ENCODE measurements around the gene ST3GAL5.
A peak's percentile ranks its signal among the peaks of the same experiment; 100 is the strongest.
"Not testable (repeated sequence)": the region's sequence is repeated elsewhere in the genome, so short reads cannot be mapped to it uniquely, and the experiment has no call there.

Gene ST3GAL5

GRCh38 chr2:85829394-85829793 lies 59.4 kb downstream of the ST3GAL5 start:
- not testable (repeated sequence) for DNase-seq

- DNase-seq, result no peak
Measured at GRCh38 chr2:85828725-85829124, 60.1 kb downstream of the ST3GAL5 start.

DNA sequence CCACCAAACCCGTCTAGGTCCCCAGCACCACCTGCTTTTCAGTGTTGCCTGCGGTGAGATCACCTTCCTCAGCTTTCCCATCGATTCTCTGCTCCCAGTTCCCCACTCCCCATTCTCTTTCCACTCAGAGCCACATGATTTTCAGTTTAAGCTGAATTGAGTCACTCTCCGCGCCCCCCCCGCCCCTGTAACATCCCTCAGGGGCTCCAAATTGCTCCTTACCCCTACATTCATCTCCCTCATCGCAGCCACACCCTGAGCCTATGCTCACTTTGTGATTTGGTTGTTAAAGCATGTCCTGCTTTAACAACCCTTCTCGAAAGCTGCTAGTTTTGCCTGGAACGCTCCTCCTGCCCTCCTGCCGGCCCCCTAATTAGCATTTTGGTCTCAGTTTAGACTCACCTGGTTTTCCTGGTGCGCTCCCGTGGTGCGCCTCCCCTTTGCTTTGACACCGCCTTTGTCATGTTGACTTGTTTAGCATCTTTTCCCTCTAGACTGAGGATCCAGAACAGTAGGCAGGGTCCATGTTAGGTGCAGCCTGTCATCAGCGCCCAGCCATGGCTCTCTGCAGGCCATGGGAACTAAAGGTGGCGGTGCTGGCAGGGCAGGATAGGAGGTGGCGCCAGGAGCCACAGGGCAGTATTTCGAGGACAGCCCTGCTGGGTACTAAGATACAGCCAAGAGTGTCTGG lies 60.8 kb downstream of the ST3GAL5 start:
- DNase-seq, result no peak

DNA sequence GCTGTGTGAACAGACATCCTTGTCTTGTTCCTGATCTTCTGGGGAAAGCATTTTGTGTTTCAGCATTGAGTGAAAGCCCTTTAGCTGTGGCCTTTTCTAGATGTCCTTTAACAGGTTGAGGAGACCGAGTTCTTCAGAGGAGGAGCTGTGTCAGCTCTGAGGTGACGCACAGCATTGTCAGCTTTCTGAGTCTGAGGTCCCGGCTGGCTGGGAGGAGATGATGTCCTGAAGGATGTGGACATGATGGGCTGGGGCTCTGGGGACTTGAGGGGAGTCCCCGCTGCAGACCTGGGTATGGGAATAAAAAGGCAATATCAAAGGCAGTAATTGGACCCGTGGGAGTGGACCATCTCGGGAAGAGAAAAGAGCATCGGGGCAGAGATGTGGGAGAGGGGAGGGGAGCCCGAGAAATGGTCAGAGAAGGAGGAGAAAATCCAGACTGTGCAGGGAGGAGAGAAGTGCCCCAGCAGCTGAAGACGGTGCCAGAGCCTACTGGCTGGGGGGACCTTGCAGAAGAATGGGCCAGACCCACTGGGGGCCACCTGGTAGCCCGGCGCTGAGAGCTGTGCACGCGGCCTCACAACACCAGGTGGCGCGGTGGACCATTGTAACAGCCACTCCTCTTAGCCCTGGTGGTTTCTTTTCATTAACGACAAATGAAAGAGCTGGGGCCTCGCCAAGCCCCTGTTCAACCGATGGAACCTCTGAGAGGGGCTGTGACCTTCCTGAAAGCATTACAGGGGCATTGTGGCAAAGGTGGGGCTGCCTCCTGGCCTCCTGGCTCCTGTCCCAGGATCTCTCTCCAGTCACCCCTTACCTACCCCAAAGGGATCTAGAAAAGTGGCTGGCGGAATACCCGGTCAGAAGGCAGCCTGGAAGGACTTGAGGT lies 61.6 kb downstream of the ST3GAL5 start:
- DNase-seq, result peak; percentile 62

DNA sequence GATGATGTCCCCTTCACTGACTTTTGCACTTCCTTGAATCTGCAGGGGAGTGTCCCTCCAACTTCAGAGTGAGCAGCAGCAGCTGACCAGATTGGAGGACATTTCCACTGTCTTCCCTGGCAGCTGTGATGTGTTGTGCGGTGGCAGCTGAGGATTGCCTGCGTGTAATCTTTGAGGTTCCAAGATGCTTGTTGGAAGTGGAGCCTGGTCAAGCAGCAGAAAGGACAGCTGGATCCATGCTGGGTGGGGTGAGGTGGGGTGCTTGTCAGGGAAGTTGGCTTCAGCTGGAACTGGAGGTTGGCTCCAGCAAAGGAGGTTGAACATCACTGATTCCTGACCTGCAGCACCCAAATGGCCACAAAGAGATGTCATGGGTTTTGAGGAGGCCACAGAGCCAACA lies 64.8 kb downstream of the ST3GAL5 start:
- DNase-seq, result no peak

GRCh38 chr2:85822766-85823165 lies 66.0 kb downstream of the ST3GAL5 start:
- no peak for DNase-seq

DNA sequence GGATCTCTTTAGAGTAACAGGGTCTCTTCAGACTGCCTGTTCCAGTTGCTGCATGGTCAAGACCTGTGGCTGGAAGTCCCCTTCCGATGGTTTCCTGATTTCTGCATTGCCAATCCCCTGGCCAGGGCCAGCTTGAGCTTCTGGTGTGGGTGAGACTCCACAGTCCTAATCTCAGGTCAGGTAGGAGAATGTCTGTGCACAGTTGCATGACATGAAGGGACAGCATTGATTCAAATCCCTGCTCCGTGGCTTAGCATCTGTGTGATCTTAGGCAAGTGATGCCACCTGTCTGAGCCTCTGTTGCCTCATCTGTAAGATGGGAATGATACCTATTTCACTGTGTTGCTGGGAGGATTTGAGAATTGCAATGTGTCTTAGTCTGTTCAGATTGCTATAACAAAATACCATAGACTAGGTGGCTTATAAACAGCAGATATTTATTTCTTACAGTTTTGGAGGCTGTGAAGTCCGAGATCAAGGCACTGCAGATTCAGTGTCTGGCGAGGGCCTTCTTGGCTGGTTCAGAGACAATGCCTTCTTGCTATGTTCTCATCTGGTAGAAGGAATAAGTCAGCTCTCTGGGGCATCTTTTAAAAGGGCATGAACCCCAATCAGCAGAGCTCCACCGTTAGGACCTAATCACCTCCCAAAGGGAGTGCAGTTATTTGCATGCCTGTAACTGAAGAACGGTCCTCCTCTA lies 68.8 kb downstream of the ST3GAL5 start:
- DNase-seq, result no peak

DNA sequence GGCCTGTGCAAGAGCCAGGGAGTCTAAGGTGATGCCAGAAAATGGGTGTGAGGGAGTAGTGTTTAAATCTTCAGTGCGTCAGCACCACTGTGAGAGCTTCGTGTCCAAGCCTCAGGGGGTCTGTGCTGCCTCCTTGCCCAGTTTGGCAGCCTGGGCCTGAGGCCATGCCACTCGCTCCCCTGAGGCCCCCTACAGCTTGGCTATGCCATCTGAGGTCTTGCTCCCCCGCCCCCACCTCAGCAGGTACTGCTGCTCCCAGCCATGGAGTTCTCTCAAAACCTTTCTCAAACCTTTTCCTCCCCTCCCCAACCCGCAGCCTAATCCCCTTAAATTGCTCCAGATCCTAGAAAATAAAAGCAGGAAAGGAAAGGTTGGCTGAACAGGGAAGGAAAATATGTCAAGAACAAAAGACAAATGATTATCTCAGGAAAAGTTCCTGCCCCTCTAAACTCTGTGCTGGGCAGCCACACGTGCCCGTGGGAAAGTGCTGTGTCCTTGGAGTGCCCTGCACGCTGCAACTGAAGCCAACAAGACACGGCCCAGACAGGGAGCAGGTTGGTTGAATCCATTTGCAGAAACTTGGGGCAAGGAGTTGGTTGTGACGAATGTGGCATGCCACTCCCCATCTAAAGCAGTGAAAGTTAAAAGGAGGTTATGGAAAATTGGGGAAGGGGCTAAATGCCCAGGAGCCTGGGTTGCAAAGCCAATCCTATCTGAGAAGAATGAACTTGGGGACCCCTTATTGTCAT lies 73.8 kb downstream of the ST3GAL5 start:
- no peak for DNase-seq

GRCh38 chr2:85813982-85814801 lies 74.6 kb downstream of the ST3GAL5 start:
- peak; percentile 79 for DNase-seq

DNA sequence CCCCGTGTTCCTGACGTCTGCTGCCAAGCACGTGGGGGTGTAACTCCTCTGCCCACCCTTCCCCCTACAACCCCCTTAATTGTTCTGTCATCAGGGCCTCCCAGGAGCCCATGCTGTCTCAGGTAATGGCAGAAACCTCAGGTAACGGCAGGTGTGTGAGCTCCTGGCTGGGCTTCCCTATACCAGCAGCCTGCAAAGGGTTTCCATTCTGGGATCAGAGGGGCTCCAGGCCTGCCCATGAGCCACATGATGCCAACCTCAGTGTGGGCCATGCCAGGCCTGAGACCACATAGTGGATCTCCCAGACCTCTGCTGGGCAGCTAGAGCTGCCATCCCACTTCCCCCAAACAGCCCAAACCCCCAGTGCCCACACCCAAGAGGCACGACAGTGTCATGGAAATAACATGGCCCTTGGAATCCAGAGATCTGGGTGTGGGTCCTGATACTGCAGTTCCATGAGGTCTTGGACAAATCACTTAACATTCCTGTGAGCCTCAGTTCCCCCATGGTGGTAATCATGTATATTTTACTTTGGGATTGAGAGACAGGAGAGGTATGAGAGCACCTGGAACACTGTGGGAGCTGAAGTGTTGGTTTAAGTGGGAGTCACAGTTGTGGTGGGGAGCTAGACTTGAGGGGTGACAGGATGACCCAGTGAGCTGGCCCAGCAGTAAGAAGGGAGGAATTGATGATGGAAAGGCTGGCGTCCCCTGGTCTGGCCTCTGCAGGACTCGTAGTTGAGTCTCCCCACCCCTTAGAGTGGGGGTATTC lies 75.4 kb downstream of the ST3GAL5 start:
- DNase-seq, result no peak

DNA sequence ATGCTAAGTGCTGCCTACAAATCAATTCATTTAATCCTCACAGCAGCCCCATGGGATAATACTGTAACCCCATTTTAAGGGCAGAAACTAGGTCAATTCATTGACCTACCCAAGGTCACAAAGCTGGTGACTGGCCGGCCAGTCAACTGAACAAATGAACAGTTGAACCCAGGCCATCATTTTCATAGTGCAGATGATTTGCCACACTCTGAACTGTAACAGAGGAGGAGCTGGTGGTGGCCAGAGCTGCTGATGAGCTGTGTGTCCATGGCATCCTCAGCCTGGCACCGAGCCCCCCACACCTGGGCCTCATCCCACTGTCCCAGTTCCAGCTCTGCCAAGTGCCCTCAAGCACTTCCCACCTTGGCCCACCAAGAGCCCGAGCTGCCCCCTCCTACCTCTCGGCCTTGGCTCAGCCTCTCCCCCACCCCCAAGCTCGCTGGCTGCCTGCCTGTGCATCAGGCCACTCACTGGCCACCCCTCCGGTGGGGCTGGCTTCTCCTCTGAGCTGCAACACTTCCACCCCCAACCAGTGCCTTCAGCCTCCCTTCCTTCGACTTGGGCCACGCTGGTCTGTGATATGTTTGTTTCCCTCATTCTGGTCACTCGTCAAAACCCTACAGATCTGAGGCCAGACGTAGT lies 76.6 kb downstream of the ST3GAL5 start:
- no peak for DNase-seq

DNA sequence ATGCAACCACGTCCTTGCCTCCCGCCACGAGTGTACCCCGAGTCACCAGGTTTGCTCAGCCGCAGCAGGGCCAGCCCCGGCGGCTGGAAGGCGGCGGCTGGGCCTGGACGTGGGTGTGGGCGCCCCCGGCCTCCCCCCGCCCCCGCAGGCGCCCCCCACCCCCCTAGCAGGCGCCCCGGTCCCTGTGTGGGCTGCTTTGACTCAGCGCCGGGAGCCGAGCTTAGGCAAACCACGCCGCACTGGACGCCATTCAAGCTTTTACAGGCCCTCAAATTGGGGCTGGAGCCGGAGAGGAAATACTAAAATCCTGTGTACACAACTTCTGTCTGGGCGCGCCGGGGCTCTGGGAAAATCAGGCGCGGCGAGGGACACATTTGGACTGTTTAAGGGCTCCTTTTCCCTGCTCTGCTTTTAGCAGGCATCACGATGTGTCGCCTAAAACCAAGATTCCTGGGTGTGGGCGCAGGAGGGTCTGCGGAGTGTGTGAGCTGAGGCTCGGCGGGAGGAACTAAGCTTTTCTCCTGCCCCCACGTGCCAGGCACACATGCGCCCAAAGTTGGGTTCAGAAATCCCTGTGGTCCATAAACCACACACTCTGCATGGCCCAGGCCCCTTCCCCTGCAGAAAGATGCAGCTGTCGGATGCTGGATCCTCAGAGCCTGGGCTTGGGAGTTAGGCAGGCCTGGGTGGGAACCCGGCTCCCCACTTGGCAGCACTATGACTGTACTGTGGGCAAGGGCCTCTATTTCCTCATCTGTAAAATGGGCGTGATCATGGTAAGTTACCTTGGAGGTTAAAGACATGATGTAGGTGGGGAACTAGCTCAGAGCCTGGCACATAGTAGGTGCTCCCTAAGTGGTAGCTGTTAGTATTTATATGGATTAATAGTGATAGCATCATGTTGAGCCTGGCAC lies 77.4 kb downstream of the ST3GAL5 start:
- DNase-seq, result peak; percentile 90

DNA sequence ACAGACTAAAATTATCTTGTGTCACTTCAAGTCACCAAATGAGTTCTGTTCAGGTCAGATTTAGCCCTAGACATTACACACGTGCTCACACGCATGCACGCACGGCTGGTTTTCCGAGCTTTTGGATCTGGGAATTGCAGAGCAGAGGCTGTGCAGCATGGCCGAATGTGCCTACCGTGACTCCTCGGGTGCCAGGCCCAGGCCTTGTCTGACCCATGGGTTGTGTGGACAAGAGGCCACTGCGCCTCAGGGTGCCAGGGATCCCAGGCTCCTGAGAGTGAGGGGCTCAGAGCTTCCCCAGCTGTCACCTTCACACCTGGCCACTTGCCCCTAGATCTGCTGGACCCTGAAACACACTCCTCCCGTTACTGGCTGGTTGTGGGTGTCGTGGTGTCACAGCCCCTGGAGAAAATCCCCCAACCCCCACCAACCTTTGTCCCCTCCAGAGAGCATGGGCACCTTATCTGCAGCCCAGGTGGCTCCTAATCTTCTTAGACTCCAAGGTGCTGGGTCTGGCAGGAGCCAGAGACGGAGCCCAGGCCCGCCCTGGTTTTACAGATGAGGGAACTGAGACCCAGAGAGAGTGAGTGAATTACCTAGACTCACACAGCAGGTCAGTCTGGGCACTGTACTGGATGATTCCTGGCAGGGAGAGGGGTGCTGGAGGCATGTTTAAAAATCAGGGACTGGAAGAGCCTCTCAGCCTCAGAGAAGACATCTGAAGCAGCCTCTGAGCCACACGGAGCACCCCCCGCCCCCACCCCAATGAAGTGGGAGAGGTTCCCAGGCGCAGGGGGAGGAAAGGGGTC lies 78.2 kb downstream of the ST3GAL5 start:
- no peak for DNase-seq

GRCh38 chr2:85807756-85808155 lies 81.0 kb downstream of the ST3GAL5 start:
- no peak for DNase-seq

DNA sequence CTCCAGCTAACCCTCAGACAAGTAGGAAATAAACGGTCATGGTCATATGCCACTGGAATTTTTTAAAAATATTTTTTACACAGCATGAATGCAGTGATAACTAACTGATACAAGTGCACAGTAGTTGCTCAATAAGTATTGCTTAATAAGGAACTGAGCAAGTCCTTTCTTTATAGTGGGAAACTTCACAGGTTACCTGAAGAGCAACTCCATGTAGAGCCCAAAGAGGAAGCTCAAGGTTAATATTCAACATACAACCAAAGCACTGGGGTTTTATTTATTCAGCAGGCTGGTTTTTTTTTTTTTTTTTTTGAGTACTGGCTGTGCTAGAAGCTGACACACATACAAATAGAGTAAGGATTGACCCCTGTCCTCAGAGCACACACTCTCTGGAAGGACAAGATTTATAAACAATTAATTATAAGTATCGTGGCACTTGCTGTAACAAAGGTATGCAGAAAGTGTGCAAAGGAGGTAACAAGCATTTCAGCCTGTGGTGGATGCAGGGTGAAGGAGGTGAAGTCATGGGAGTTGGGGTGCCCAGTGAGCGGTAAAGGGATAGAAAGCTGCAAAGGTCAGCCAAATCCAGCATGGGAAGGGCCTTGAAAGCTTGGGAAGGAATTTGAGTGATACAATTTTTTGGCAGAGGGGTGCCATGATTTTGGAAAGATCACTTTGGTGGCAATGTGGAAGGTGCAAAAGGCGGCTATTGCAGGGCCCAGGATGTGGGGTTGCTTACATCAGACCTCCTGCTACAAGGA lies 82.3 kb downstream of the ST3GAL5 start:
- no peak for DNase-seq

- no peak for DNase-seq
Measured at GRCh38 chr2:85804583-85804982, 84.2 kb downstream of the ST3GAL5 start.

DNA sequence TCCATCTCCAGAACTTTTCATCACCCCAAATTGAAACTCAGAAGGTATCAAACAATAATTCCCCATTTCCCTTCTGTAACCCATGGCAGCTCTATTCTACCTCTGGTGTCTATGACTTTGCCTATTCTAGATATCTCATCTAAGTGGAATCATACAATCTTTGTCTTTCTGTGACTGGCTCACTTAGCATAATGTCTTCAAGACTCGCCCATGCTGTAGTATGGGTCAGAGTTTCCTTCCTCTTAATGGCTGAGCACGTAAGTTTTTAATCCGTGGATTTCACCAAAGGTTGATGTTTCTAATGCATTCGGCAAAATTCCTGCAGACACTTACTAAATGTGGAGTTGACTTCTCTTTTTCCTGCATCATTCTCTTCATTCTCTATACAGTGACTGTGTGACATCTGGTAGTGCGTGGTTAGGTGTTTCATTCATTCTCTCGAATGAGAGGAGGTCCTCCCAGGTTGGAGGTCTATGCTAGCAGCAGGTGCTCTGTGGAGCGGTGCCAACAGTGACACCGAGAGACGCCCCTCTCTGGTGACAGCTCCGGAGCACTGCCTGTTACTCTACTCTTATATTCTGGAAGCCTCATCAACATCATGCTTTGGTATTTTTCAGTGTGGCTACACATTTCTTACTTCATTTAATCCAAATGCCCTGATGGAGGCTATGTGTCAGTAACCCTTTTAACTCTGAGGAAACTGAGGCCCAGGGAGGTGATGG lies 84.9 kb downstream of the ST3GAL5 start:
- DNase-seq, result no peak

All from fibroblast of skin of right quadriceps (primary cell).